Kidney (tissue), 14 donors: ENCODE results near the gene PRKCI. TPM values are rescaled to one million over a fixed set of nuclear protein-coding genes. Genes with fewer than 3 reads are reported as not detected.

Experiments used
- DNase-seq, 5 donors: peaks; one replicate each; pipeline ENCODE4 v3.0.0-alpha.2; 2013 to 2020
- FAIRE-seq: peaks from 2 replicates; lab custom pipeline; 2012; peaks lifted over from hg19 to GRCh38; lab: Jason Lieb, UNC
- H3K27ac ChIP-seq, 2 donors: one replicate each; pipeline ENCODE4 v1.7.0; 2013; ENCODE audit warnings: low read depth in 2 of 2, low read length in 2 of 2, inconsistent platforms in 1 of 2
- H3K27me3 ChIP-seq: one replicate; pipeline ENCODE4 v1.7.1; 2013; ENCODE audit warnings: low read length, inconsistent platforms; ENCODE audit not compliant: control insufficient read depth, insufficient read depth
- H3K36me3 ChIP-seq, 3 donors: one replicate each; pipeline versions ENCODE4 v1.7.0 to v1.7.1; 2013; ENCODE audit warnings: low read length in 3 of 3, control low read depth in 1 of 3, inconsistent platforms in 1 of 3; ENCODE audit not compliant: insufficient read depth in 3 of 3, control insufficient read depth in 2 of 3
- H3K4me1 ChIP-seq, 3 donors: one replicate each; pipeline versions ENCODE4 v1.7.0 to v1.7.1; 2013; ENCODE audit warnings: low read length in 3 of 3, inconsistent platforms in 1 of 3, low read depth in 1 of 3; ENCODE audit not compliant: control insufficient read depth in 2 of 3, insufficient read depth in 2 of 3
- H3K4me3 ChIP-seq, 3 donors: one replicate each; pipeline versions ENCODE4 v1.7.0 to v1.8.1; 2013; ENCODE audit warnings: low read length in 3 of 3, control low read depth in 1 of 3, inconsistent platforms in 1 of 3
- H3K9ac ChIP-seq, 3 donors: one replicate each; pipeline versions ENCODE4 v1.7.0 to v1.7.1; 2013; ENCODE audit warnings: low read length in 3 of 3, control low read depth in 1 of 3, inconsistent platforms in 1 of 3
- H3K9me3 ChIP-seq, 3 donors: one replicate each; pipeline versions ENCODE4 v1.7.0 to v1.7.1; 2013; ENCODE audit warnings: low read length in 3 of 3, control low read depth in 1 of 3, inconsistent platforms in 1 of 3; ENCODE audit not compliant: control insufficient read depth in 2 of 3, insufficient read depth in 1 of 3
- CTCF ChIP-seq: IDR thresholded peaks from 3 replicates; pipeline ENCODE4 v1.5.1; 2012; ENCODE audit warnings: mild to moderate bottlenecking, moderate library complexity, borderline replicate concordance; ENCODE audit not compliant: insufficient read depth; ENCODE audit errors: extremely low read depth
- intact Hi-C: fragments of 100-400 bp; cut with DNase I; formaldehyde crosslinking; loops from one replicate; pipeline ENCODE4 v1.11.1; 2022
- polyA plus RNA-seq: library from polyadenylated mRNA; stranded (reverse); fragments of 350-450 nt; fragmentation: Illumina TruSeq; extraction: RNeasy Lipid Tissue Mini Kit (QIAGEN cat#74804); gene quantifications from one replicate; pipeline ENCODE4 v1.2.3, GENCODE V29; 2014; ENCODE audit warnings: low read depth, low replicate concordance; ENCODE audit not compliant: insufficient read depth
- total RNA-seq: library from RNA; stranded (reverse); fragmentation: NEBNext Ultra II Directional; extraction: Animal tissue kit (Norgen Biotek cat#: 25700); gene quantifications from one replicate; pipeline ENCODE4 v1.2.1, GENCODE V29; 2021
- donor health status: control.
- donor health status: control.
- donor health status: control.
- donor health status: control.
- donor health status: control.
- donor health status: DM: yes; HTN: yes; CAD: no.
- donor health status: Normal renal cell carcinoma (clear cell type).

PRKCI gene
- total and polyA plus RNA-seq, 2 donors from 2014 or later: 12.6 to 41.5 TPM

- Histone ChIP-seq H3K4me3 (no peak overlapping the region), H3K36me3 (peaks cover 2 to 7% (median 6%) of the 10 kb centered on the region in 3 donors), H3K27ac (no peak overlapping the region), H3K27me3 (no peaks in the 10 kb centered on the region), H3K4me1 (no peaks in the 10 kb centered on the region), H3K9me3 (no peaks in the 10 kb centered on the region), H3K9ac (no peak overlapping the region)
- TF ChIP-seq CTCF: no peak
- FAIRE-seq (no peak), DNase-seq (no peak)
- intact Hi-C loops: no loop called here
Observed at GRCh38 chr3:170240142-170240541, 17.9 kb downstream of the PRKCI start.

- intact Hi-C loops: no loop called here
- H3K4me1 ChIP-seq: no peaks in the 10 kb centered on the region
- no peak overlapping the region for H3K27ac ChIP-seq
- FAIRE-seq (no peak), DNase-seq (peak in 1 of 5 donors; percentile 10)
- no peak overlapping the region for H3K9ac ChIP-seq
- no peaks in the 10 kb centered on the region for H3K9me3 ChIP-seq
- H3K4me3 ChIP-seq: no peak overlapping the region
- no peaks in the 10 kb centered on the region for H3K27me3 ChIP-seq
- TF ChIP-seq CTCF: no peak
- peaks cover 2 to 7% (median 6%) of the 10 kb centered on the region in 3 donors for H3K36me3 ChIP-seq
Observed at GRCh38 chr3:170240671-170241070, 18.4 kb downstream of the PRKCI start.

- no peak overlapping the region for H3K4me3 ChIP-seq
- H3K9me3 ChIP-seq: no peaks in the 10 kb centered on the region
- FAIRE-seq: no peak
- H3K36me3 ChIP-seq: no peaks in the 10 kb centered on the region
- intact Hi-C loops: no loop called here
- H3K4me1 ChIP-seq: no peaks in the 10 kb centered on the region
- TF ChIP-seq CTCF: no peak
- peak in 3 of 5 donors; percentile 20 to 76 (median 67) for DNase-seq
- no peaks in the 10 kb centered on the region for H3K27me3 ChIP-seq
- H3K27ac ChIP-seq: no peak overlapping the region
- H3K9ac ChIP-seq: no peak overlapping the region
Observed at GRCh38 chr3:170244576-170244975, 22.4 kb downstream of the PRKCI start.

DNA sequence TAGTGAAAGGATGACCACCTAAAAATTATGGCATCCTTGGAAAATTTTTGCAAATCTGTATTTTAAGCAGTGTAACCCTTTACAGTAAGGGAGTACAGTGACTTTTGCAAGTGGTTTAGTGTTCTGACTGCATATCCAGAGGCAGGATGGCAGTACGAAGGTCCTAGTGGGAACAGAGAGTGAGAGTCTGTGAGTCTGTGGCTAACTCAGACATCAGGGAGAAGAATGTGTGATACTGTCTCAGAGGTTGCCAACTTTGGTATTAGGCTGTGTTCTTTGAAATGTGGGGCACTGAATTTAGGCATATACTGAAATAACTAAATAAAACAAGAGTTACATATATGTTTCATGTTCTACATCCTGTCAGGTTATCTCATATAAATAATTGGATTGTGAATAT lies 25.7 kb downstream of the PRKCI start:
- no peak for TF ChIP-seq CTCF
- intact Hi-C loops: no loop called here
- Histone ChIP-seq H3K4me1 (no peaks in the 10 kb centered on the region), H3K9me3 (no peaks in the 10 kb centered on the region), H3K27ac (no peak overlapping the region), H3K36me3 (no peaks in the 10 kb centered on the region), H3K4me3 (no peak overlapping the region), H3K27me3 (no peaks in the 10 kb centered on the region), H3K9ac (no peak overlapping the region)
- DNase-seq: no peak
- FAIRE-seq: no peak
